HG03457 (cell line): Measurements from ENCODE around the gene TASOR.

ENCODE experiments used
- ATAC-seq: cut with Tn5 transposase; IDR thresholded peaks from one replicate; pipeline ENCODE4 v1.9.1; 2021; ENCODE audit warnings: moderate number of reproducible peaks; ENCODE audit not compliant: unreplicated experiment

The TASOR gene

GRCh38 chr3:56684029-56684428 lies 964 bp upstream of the TASOR start:
- no peak for ATAC-seq

GRCh38 chr3:56682462-56683121 lies 473 bp downstream of the TASOR start:
- ATAC-seq = peak; percentile 50

GRCh38 chr3:56681984-56682461 lies 1.0 kb downstream of the TASOR start:
- no peak for ATAC-seq

- ATAC-seq = no peak
These were observed 2.9 kb downstream of the TASOR start for GRCh38 chr3:56680054-56680580.

GRCh38 chr3:56677286-56677685 lies 5.8 kb downstream of the TASOR start:
- peak; percentile 62 for ATAC-seq

- no peak for ATAC-seq
These were observed 9.1 kb downstream of the TASOR start for GRCh38 chr3:56673781-56674457.

GRCh38 chr3:56667973-56668579 lies 15.0 kb downstream of the TASOR start:
- no peak for ATAC-seq

- ATAC-seq = no peak
These were observed 18.2 kb downstream of the TASOR start for GRCh38 chr3:56664823-56665222.

GRCh38 chr3:56655709-56656108 lies 27.4 kb downstream of the TASOR start:
- no peak for ATAC-seq

GRCh38 chr3:56654460-56654859 lies 28.6 kb downstream of the TASOR start:
- ATAC-seq = no peak

- ATAC-seq = no peak
These were observed 37.7 kb downstream of the TASOR start for GRCh38 chr3:56645407-56645806.

GRCh38 chr3:56633602-56634535 lies 49.2 kb downstream of the TASOR start:
- no peak for ATAC-seq
